Peyer's patch (tissue), 4 donors: ENCODE measurements around the gene STK17A.

ENCODE experiments used
- CTCF ChIP-seq, 6 experiments: fragments of 450-650 bp in 4 of 6; fragments of 200-600 bp in 2 of 6; sonication (generic) in 1 of 6; IDR thresholded peaks; one replicate each; pipeline ENCODE4 v1.5.1; 2017 to 2019; ENCODE audit warnings: antibody characterized with exemption in 6 of 6, mild to moderate bottlenecking in 3 of 6, moderate library complexity in 1 of 6
- POLR2A ChIP-seq, 2 donors: fragments of 450-650 bp; IDR thresholded peaks; one replicate each; pipeline ENCODE4 v1.5.1; 2017; ENCODE audit warnings: antibody characterized with exemption in 2 of 2, mild to moderate bottlenecking in 2 of 2, moderate library complexity in 2 of 2

- TF ChIP-seq CTCF (IDR thresholded peaks at IDR 0.05) (no peak), POLR2A (IDR thresholded peaks at IDR 0.05) (no peak)
Observed at GRCh38 chr7:43668035-43668434, 85.1 kb downstream of the STK17A start.
